SK-N-MC (cell line): Measurements from ENCODE around the gene ATG10.

Experiments used
- DNase-seq: peaks from one replicate; pipeline ENCODE4 v3.0.0-alpha.2; 2011; ENCODE audit warnings: low read depth, low spot score
- H3K27ac ChIP-seq: fragments of 200-600 bp; sonication (generic); 2 replicates; pipeline ENCODE4 v1.5.1; 2016; ENCODE audit warnings: mixed run types
- H3K36me3 ChIP-seq: fragments of 200-600 bp; sonication (generic); 2 replicates; pipeline ENCODE4 v1.6.1; 2017; ENCODE audit warnings: antibody characterized with exemption, low read length, mixed read lengths; ENCODE audit not compliant: insufficient read depth
- H3K4me3 ChIP-seq: fragments of 200-600 bp; sonication (generic); 2 replicates; pipeline ENCODE4 v1.5.1; 2016
- H3K9ac ChIP-seq: fragments of 200-600 bp; sonication (generic); 2 replicates; pipeline ENCODE4 v1.8.0; 2017; ENCODE audit warnings: mixed run types, mixed read lengths; ENCODE audit not compliant: insufficient read length
- H3K9me3 ChIP-seq: fragments of 200-600 bp; sonication (generic); 2 replicates; pipeline ENCODE4 v1.6.1; 2017; ENCODE audit warnings: low read depth, mild to moderate bottlenecking, antibody characterized with exemption, low read length, moderate library complexity, mixed read lengths
- EZH2 ChIP-seq: fragments of 200-600 bp; sonication (generic); IDR thresholded peaks from one replicate; pipeline ENCODE4 v1.6.1; 2017; ENCODE audit warnings: antibody characterized with exemption
- FOXP2 ChIP-seq: optimal IDR thresholded peaks from 2 replicates; pipeline ENCODE3; 2011; ENCODE audit warnings: mild to moderate bottlenecking, moderate library complexity; ENCODE audit not compliant: insufficient read depth; ENCODE audit errors: extremely low read length, control extremely low read depth
- POLR2AphosphoS5 ChIP-seq: IDR thresholded peaks from 2 replicates; pipeline ENCODE4 v1.6.1; 2012; ENCODE audit warnings: mild to moderate bottlenecking, low read depth, low read length, borderline replicate concordance

Gene ATG10

DNA sequence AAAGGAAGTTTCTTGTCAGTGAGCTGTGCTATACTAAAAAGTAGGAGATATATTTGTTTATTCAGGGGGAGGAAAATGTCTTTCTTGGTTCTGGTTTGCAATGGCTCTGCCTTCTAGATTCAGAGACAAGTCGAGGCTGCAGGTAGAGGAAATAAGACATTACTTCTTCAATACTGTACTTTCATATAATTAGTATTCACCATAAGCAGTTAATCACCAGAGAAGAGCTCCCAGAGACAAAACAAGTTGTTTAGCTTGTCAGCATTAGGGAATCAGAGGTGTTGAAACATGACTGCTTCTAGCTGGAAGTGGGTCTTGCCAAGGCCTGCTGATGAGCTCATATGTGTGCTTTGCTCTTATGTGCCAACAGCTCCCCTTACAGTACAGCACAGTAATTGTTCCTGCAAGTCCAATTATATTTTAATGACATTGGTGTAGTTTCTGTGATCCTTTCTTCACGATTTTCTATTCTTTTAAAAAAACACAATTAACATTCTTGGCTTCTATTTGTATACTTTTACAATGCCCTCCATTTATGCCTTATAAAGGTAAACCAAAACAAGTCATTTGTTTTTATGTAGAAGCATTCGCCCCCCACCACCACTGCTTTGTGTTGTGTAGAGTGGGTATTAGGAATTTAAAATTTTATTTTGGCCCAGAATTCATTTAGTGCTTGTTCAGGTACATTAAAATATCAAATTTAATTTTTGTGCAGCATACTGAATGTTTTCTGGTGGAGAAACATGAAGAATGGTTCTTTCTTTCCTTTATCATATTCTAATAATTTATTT, 194.1 kb downstream of the ATG10 start:
- Histone ChIP-seq H3K9ac (no peak overlapping the region), H3K9me3 (no peaks in the 10 kb centered on the region)

DNA sequence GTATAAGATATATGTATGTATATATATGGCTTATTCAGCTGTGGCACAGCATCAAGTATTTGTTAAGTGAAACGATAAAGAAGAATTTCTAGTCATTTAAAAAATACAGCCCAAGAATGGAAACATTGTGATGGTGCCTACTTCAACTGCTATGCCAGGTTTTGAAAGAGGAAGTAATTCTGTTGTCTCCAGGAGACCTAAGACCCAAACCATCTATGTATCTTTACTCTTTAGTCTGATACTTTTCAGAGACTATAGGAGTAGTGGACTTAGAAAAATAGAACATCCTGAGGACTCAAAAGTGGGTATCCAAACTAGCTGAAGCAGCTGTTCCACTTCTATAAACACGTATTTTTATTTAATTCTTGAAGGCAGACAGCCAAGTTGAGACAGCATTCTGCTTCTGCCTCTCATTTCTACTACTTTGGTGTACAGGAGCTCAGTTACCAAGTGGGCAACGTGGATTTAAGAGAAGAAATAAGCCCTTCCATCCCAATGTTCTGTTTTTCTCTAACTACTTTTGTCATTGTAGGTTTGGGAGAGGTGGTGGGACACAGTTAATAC, 195.6 kb downstream of the ATG10 start:
- TF ChIP-seq POLR2AphosphoS5 = no peak
- no peak for TF ChIP-seq FOXP2
- no peak for TF ChIP-seq EZH2
- Histone ChIP-seq H3K9me3 (no peaks in the 10 kb centered on the region), H3K4me3 (no peak overlapping the region), H3K27ac (no peak overlapping the region), H3K36me3 (no peaks in the 10 kb centered on the region), H3K9ac (no peak overlapping the region)
- DNase-seq = no peak

More for the DNA sequence above, 194.1 kb downstream of the ATG10 start:
- peak overlapping the region; percentile 21; the same call in 1 of the 2 replicates for H3K4me3 ChIP-seq
- peak; percentile 86 for DNase-seq
- H3K27ac ChIP-seq = peak overlapping the region; percentile 78
- TF ChIP-seq EZH2 (no peak), FOXP2 (no peak), POLR2AphosphoS5 (no peak)
- H3K36me3 ChIP-seq = no peaks in the 10 kb centered on the region

DNA sequence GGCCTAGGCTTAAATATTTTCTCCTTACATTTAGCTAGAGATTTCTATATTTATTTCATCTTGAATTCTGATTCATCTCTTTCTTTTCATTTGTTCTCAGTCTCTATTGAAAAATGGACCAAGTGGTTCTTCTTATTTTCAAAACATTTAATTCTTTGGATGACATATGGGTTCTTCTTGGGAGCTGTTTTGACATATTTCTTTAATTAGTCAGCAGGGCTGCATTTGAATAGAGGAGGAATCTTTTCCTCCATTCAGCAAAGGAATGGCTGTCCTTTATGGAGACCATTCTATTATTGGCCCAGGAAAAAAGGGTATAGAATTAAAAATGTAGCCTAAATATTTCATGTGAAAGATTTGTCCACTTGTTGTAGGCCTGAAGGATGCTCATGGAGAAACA, 196.5 kb downstream of the ATG10 start:
- Histone ChIP-seq H3K9me3 (no peaks in the 10 kb centered on the region), H3K27ac (no peak overlapping the region), H3K4me3 (no peak overlapping the region), H3K36me3 (no peaks in the 10 kb centered on the region), H3K9ac (no peak overlapping the region)
- TF ChIP-seq EZH2 (no peak), POLR2AphosphoS5 (no peak), FOXP2 (no peak)
- DNase-seq = no peak

DNA sequence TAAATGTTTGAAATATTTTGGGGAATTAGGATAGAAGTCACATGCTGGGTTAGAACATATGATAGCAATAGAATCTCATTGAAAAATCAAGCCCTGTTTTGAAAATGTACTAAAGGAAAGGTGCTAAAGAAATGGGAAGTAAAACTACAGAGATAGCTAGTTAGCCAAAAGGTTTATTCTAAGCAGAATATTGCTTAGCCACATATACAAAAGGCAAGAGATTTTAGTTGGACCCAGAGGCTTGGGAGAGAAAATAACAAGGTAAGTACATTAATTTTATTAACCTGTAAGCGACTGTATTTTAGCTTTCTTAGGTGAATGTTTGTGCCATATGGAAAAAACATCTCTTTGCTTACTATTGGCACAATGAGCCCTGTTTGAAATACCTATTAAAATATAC, 198.1 kb downstream of the ATG10 start:
- Histone ChIP-seq H3K4me3 (no peak overlapping the region), H3K36me3 (no peaks in the 10 kb centered on the region), H3K9ac (no peak overlapping the region), H3K9me3 (no peaks in the 10 kb centered on the region), H3K27ac (no peak overlapping the region)
- no peak for DNase-seq
- TF ChIP-seq POLR2AphosphoS5 (no peak), FOXP2 (no peak), EZH2 (no peak)

DNA sequence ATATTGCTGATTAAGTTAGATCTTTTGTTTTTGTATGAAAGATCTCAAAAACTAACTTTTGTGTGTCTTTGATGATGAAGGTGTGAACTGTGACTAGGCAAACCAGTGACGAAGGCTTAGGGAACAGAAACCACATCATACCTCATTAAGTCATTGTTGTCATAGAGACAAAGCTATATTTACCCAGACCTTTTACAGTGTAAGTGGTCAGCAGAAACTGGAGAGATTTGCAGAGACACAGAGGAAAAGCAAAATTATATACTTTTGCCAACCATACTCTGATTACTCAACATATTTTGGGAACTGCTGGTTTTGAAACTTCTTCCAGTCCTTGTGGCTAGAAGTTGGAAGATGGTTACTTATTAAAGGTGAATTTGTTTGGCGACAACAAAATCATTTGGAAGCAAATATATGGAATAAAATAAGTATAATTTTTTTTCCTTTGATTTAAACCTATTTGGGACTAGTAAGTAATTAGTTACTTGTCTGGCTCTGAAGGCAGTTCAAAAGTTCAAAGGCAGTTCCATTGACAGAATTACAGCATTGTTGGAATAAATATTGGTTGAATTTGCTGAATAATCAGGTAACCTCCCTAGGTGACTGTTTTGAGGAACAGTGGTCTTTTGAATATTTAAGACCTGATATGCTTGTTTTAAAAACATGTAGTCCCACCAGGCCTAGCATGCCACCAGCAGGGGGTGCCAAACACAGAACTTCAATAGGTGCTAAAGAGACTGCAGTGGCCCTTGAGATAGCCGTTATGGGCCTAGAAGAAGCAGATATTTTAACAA, 202.5 kb downstream of the ATG10 start:
- TF ChIP-seq EZH2 (no peak), POLR2AphosphoS5 (no peak), FOXP2 (no peak)
- no peaks in the 10 kb centered on the region for H3K9me3 ChIP-seq
- no peak overlapping the region for H3K4me3 ChIP-seq
- DNase-seq = no peak
- H3K27ac ChIP-seq = no peak overlapping the region
- no peak overlapping the region for H3K9ac ChIP-seq
- no peaks in the 10 kb centered on the region for H3K36me3 ChIP-seq

DNA sequence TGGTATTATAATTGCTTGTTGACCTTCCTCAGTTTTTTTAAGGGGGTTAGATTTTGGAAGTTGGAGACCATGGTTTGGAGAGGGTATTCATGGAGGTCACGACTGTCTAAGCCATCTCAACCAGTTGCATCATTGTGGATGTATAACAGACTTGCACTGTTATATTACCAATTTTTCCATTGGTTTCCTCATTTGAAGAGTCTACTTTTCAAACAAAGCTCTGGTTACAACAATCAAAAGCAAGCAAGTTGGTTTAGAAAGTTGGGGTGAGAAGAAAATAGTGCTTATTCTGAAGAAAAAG, 203.0 kb downstream of the ATG10 start:
- TF ChIP-seq FOXP2 (no peak), POLR2AphosphoS5 (no peak), EZH2 (no peak)
- Histone ChIP-seq H3K9ac (no peak overlapping the region), H3K36me3 (no peaks in the 10 kb centered on the region), H3K27ac (no peak overlapping the region), H3K4me3 (no peak overlapping the region), H3K9me3 (no peaks in the 10 kb centered on the region)
- DNase-seq = no peak

DNA sequence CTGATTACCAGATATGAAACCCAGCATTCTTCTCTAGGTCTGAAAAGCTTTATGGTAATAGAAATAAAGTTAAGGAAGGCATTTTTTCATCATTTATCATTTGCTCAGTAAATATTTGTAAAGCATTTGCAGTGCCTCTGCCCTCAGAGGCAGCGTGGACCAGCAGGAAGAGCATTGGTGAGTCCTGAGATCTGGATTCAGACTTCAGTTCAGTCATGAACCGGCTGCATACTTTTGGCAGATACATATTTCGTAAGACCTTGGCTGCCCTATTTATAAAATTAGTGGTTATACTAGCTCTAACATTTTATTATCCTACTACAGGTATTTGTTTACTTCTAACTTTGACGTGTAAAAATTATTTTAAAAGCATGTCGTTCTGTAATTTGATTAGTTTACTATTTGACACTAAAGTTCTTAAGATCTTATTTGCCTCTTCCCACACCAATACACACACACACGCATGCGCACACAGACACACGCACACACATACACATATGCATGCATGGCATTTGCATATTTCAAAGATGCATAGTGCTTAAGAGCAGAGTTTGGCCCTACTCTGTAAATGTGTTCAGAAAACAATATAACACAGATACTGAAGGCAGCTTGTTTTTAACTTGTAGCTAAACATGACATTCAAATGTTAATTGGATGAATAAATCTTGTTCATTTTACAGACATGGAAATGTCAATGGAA, 204.4 kb downstream of the ATG10 start:
- H3K9me3 ChIP-seq = no peaks in the 10 kb centered on the region
- H3K36me3 ChIP-seq = no peaks in the 10 kb centered on the region
- no peak for DNase-seq
- no peak overlapping the region for H3K9ac ChIP-seq
- no peak for TF ChIP-seq FOXP2
- no peak for TF ChIP-seq EZH2
- no peak for TF ChIP-seq POLR2AphosphoS5
- no peak overlapping the region for H3K27ac ChIP-seq
- no peak overlapping the region for H3K4me3 ChIP-seq

DNA sequence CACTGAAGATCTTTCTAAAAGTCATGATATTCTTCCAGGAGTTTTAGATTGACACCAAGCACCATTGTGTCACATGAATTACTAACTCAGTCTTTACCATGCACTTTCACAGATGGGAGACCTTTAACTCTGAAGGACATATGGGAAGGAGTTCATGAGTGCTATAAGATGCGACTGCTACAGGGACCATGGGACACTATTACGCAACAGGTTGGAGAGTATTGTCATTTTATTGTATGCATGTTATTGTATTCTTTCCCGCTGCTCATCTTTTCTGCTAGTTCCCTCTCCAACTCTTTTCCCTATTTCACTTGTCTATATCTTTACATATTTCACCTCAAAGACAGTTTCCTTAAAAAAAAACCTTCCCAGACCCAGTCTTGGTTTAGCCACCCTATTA, 206.6 kb downstream of the ATG10 start:
- no peak for TF ChIP-seq POLR2AphosphoS5
- no peak for TF ChIP-seq FOXP2
- no peak for TF ChIP-seq EZH2
- H3K9me3 ChIP-seq = no peaks in the 10 kb centered on the region
- no peak for DNase-seq
- H3K9ac ChIP-seq = no peak overlapping the region
- no peak overlapping the region for H3K27ac ChIP-seq
- H3K36me3 ChIP-seq = no peaks in the 10 kb centered on the region
- H3K4me3 ChIP-seq = no peak overlapping the region
